Activated naive CD8-positive, alpha-beta T cell treated with anti-CD3 and anti-CD28 coated beads for 36 hours (primary cell): ENCODE measurements around the gene C16orf74. TPM values are rescaled to one million over a fixed set of nuclear protein-coding genes. Genes with fewer than 3 reads are reported as not detected.

Source experiments
- DNase-seq: peaks from one replicate; pipeline ENCODE4 v3.0.0; 2021
- H3K27ac Mint-ChIP-seq: one replicate; pipeline ENCODE4 v1.8.0; 2022; ENCODE audit warnings: mild to moderate bottlenecking, moderate library complexity, mixed read lengths
- H3K27me3 Mint-ChIP-seq: one replicate; pipeline ENCODE4 v1.8.0; 2022; ENCODE audit warnings: mild to moderate bottlenecking, mixed read lengths
- H3K36me3 Mint-ChIP-seq: one replicate; pipeline ENCODE4 v1.8.0; 2021; ENCODE audit warnings: mild to moderate bottlenecking, mixed read lengths
- H3K4me1 Mint-ChIP-seq: one replicate; pipeline ENCODE4 v1.8.0; 2021; ENCODE audit warnings: mixed read lengths
- H3K4me3 Mint-ChIP-seq: one replicate; pipeline ENCODE4 v1.8.0; 2022; ENCODE audit warnings: mild to moderate bottlenecking, moderate library complexity, mixed read lengths
- H3K9me3 Mint-ChIP-seq: one replicate; pipeline ENCODE4 v1.8.0; 2022; ENCODE audit warnings: mixed read lengths
- total RNA-seq, 2 experiments: library from RNA; stranded (reverse); gene quantifications; one replicate each; pipeline ENCODE4 v1.2.3, GENCODE V29; 2021

C16orf74 gene
- total RNA-seq, 2 experiments from 2014 or later, result 1.5 to 1.6 TPM

- Mint-ChIP-seq H3K27ac (peak overlapping the region; percentile 5), H3K36me3 (peaks cover 7% of the 10 kb centered on the region), H3K27me3 (no peaks in the 10 kb centered on the region), H3K4me3 (no peak overlapping the region), H3K4me1 (no peaks in the 10 kb centered on the region), H3K9me3 (no peaks in the 10 kb centered on the region)
- DNase-seq, result peak; percentile 69
Observed at GRCh38 chr16:85659805-85660511, 90.9 kb downstream of the C16orf74 start.

DNA sequence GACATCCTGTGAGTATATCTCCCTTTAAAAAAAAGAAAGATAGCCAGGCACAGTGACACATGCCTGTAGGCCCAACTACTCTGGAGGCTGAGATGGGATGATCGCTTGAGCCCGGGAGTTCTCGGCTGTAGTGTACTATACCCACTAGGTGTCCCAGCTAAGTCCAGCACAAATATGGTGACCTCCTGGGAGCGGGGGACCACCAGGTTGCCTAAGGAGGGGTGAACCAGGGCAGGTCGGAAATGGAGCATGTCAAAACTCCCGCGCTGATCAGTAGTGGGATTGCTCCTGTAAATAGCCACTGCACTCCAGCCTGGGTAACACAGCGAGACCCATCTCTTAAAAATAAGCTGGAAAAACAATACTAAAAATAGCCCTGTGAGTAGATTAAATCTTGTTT, 91.6 kb downstream of the C16orf74 start:
- Mint-ChIP-seq H3K4me3 (no peak overlapping the region), H3K9me3 (no peaks in the 10 kb centered on the region), H3K27me3 (no peaks in the 10 kb centered on the region), H3K4me1 (no peaks in the 10 kb centered on the region), H3K36me3 (peaks cover 7% of the 10 kb centered on the region), H3K27ac (no peak overlapping the region)
- no peak for DNase-seq

DNA sequence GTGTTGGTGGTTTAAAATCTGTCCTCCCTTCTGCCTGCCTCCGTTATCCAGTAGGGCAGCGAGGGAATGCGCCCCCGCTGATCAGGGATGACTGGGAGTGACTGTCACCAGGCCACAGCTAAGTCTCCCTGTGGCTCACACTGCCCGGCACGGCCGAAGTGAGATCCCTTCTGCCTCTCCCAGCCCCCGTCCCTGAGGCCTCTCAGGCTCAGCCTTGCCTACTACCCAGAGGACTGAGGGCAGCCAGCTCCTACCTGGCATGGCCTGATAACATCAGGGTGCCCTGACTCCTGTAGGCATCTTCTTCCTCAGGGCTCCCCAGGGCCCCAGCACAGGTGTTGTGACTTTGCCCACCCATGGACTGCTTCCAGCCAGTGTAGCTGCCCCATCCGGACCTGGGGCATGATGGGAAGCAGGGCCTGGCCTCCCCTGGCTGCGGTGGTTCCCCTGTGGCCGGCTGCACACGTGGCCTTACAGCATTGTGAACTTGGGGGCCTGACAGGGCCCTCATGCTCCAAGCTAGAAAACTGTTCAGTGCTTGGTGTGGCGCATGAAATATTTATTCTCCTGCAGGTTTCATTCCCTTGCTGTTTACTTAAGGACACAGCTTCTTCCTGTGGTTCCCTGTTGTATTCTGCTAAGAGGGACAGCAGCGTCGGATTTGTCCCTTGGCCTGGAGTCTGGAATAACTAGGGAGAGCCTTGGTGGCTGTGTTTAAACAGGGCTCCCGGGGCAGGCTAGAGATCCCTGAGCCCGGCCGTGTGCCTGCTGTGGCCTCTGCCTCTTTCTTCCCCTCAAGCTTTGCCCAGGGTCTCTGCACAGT, 92.2 kb downstream of the C16orf74 start:
- DNase-seq, result no peak
- no peaks in the 10 kb centered on the region for H3K4me1 Mint-ChIP-seq
- no peak overlapping the region for H3K4me3 Mint-ChIP-seq
- no peaks in the 10 kb centered on the region for H3K9me3 Mint-ChIP-seq
- no peak overlapping the region for H3K27ac Mint-ChIP-seq
- H3K36me3 Mint-ChIP-seq, result peaks cover 7% of the 10 kb centered on the region
- no peaks in the 10 kb centered on the region for H3K27me3 Mint-ChIP-seq

GRCh38 chr16:85657996-85658395, 92.9 kb downstream of the C16orf74 start:
- H3K4me3 Mint-ChIP-seq, result no peak overlapping the region
- H3K36me3 Mint-ChIP-seq, result peaks cover 7% of the 10 kb centered on the region
- H3K4me1 Mint-ChIP-seq, result no peaks in the 10 kb centered on the region
- H3K27me3 Mint-ChIP-seq, result no peaks in the 10 kb centered on the region
- no peaks in the 10 kb centered on the region for H3K9me3 Mint-ChIP-seq
- H3K27ac Mint-ChIP-seq, result no peak overlapping the region
- DNase-seq, result no peak

Other genes with a start within 250 kb of the C16orf74 start
- 10 to 100 TPM; 25.1 to 27.6 TPM for gene GSE1, start 137.8 kb downstream of the C16orf74 start, total RNA-seq
- 10 to 100 TPM; 71.5 to 74.1 TPM for gene GINS2, start 62.1 kb downstream of the C16orf74 start, total RNA-seq
- 10 to 100 TPM; 49.4 to 51.0 TPM for gene EMC8, start 48.4 kb upstream of the C16orf74 start, total RNA-seq
- 100 to 1,000 TPM; 524 to 548 TPM for gene COX4I1, start 48.6 kb upstream of the C16orf74 start, total RNA-seq
- 100 to 1,000 TPM; 230 to 234 TPM for gene IRF8, start 148.1 kb upstream of the C16orf74 start, total RNA-seq